K562 (cell line): ENCODE results near the gene MRPL44. TPM values are rescaled to one million over a fixed set of nuclear protein-coding genes. Genes with fewer than 3 reads are reported as not detected.

Experiments used
- ARID2 ChIP-seq: fragments of 450-650 bp; IDR thresholded peaks from 2 replicates; pipeline ENCODE4 v1.6.1; 2017; ENCODE audit warnings: antibody characterized with exemption, mild to moderate bottlenecking
- EHMT2 ChIP-seq: fragments of 450-650 bp; IDR thresholded peaks from 2 replicates; pipeline ENCODE4 v1.6.1; 2018; ENCODE audit warnings: antibody characterized with exemption
- MED1 ChIP-seq: sonication (generic); formaldehyde crosslinking; IDR thresholded peaks from 2 replicates; pipeline ENCODE4 v1.8.1; 2023; ENCODE audit warnings: missing genetic modification reagents, borderline replicate concordance
- MEIS2 ChIP-seq: fragments of 450-650 bp; IDR thresholded peaks from 2 replicates; pipeline ENCODE4 v1.6.1; 2014; ENCODE audit warnings: mild to moderate bottlenecking; ENCODE audit not compliant: partially characterized antibody
- MXI1 ChIP-seq: IDR thresholded peaks from 2 replicates; pipeline ENCODE4 v1.6.1; 2011; ENCODE audit warnings: low read depth, mild to moderate bottlenecking, improper control_type of control experiment, low read length
- NBN ChIP-seq: fragments of 450-650 bp; IDR thresholded peaks from 2 replicates; pipeline ENCODE4 v1.6.1; 2016; ENCODE audit warnings: low read depth, mild to moderate bottlenecking
- SRF ChIP-seq, 2 experiments: fragments of 250-450, 450-650 bp in 1 of 2; sonication (Bioruptor Pico) in 1 of 2; sonication (generic) in 1 of 2; formaldehyde crosslinking; IDR thresholded peaks; 2 replicates each; pipeline versions ENCODE4 v1.5.0 to v1.5.1; 2020 to 2022; ENCODE audit warnings: mild to moderate bottlenecking in 1 of 2, missing genetic modification reagents in 1 of 2
- SRSF3 ChIP-seq: fragments of 200-400 bp; formaldehyde crosslinking; IDR thresholded peaks from 2 replicates; pipeline ENCODE4 v1.6.1; 2016; ENCODE audit warnings: mild to moderate bottlenecking, low read length, moderate library complexity; ENCODE audit not compliant: insufficient read depth
- TRIM28 ChIP-seq: fragments of 450-650 bp; IDR thresholded peaks from 2 replicates; pipeline ENCODE4 v1.6.1; 2017
- XRCC3 ChIP-seq: fragments of 450-650 bp; IDR thresholded peaks from 2 replicates; pipeline ENCODE4 v1.6.1; 2017; ENCODE audit warnings: mild to moderate bottlenecking, moderate library complexity
- ZC3H8 ChIP-seq: fragments of 450-650 bp; IDR thresholded peaks from 2 replicates; pipeline ENCODE4 v1.6.1; 2017
- ZNF311 ChIP-seq: fragments of 250-450 bp; sonication (Bioruptor Pico); IDR thresholded peaks from 2 replicates; pipeline ENCODE4 v1.4.0; 2020; ENCODE audit warnings: mild to moderate bottlenecking, moderate library complexity
- polyA plus RNA-seq, 8 experiments: library from polyadenylated mRNA; depleted of rRNA in 4 of 8; stranded (reverse) in 5 of 8; unstranded in 3 of 8; fragments of >200 nt; fragmentation: Nextera tagmentation in 2 of 8; fragmentation: Illumina TruSeq in 1 of 8; extraction: Ambion mirVana in 2 of 8; extraction: Trizol in 1 of 8; gene quantifications; 2 replicates each; pipeline versions ENCODE4 v1.2.1 to v1.2.3, GENCODE V29; 2011 to 2014; ENCODE audit warnings: inconsistent platforms in 1 of 8, missing spikeins in 1 of 8
- total RNA-seq, 7 experiments: library from RNA; depleted of rRNA in 6 of 7; stranded (reverse); fragments of >200 nt in 6 of 7; fragmentation: Illumina TruSeq in 2 of 7; extraction: Trizol in 2 of 7; gene quantifications; 2 replicates each; pipeline versions ENCODE4 v1.2.1 to v1.2.3, GENCODE V29; 2011 to 2021; ENCODE audit warnings: low replicate concordance in 1 of 7
- TF ChIP-seq, protein P1 (sequence below): fragments of 450-650 bp; formaldehyde crosslinking; conservative IDR thresholded peaks from 2 replicates; pipeline ENCODE4 v1.4.0; 2022; ENCODE audit warnings: mild to moderate bottlenecking, missing genetic modification characterization
- TF ChIP-seq, protein P2 (sequence below), 2 experiments: fragments of 450-650 bp in 1 of 2; sonication (generic) in 1 of 2; formaldehyde crosslinking; conservative IDR thresholded peaks; 2 replicates each; pipeline versions ENCODE4 v1.4.0 to v1.8.1; 2020 to 2022; ENCODE audit warnings: mild to moderate bottlenecking in 1 of 2, missing genetic modification reagents in 1 of 2
- TF ChIP-seq, protein P3 (sequence below): sonication (generic); formaldehyde crosslinking; IDR thresholded peaks from 2 replicates; pipeline ENCODE4 v1.8.0; 2023; ENCODE audit warnings: missing genetic modification reagents, mild to moderate bottlenecking, borderline replicate concordance
- TF ChIP-seq, protein P4 (sequence below): fragments of 450-650 bp; IDR thresholded peaks from 2 replicates; pipeline ENCODE4 v1.6.1; 2016; ENCODE audit warnings: borderline replicate concordance
- TF ChIP-seq, protein P5 (sequence below): fragments of 250-450 bp; sonication (Bioruptor Pico); IDR thresholded peaks from 2 replicates; pipeline ENCODE4 v1.4.0; 2020; ENCODE audit warnings: mild to moderate bottlenecking
- TF ChIP-seq, protein P6 (sequence below): sonication (generic); formaldehyde crosslinking; IDR thresholded peaks from 2 replicates; pipeline ENCODE4 v1.9.0; 2022; ENCODE audit warnings: mild to moderate bottlenecking, missing genetic modification reagents

MRPL44 gene
- total and polyA plus RNA-seq, 9 of the 15 experiments (the other 6 are each of a cell fraction or from before 2014, with no cell fraction given), result 10.4 to 26.0 (median 20.2) TPM

DNA sequence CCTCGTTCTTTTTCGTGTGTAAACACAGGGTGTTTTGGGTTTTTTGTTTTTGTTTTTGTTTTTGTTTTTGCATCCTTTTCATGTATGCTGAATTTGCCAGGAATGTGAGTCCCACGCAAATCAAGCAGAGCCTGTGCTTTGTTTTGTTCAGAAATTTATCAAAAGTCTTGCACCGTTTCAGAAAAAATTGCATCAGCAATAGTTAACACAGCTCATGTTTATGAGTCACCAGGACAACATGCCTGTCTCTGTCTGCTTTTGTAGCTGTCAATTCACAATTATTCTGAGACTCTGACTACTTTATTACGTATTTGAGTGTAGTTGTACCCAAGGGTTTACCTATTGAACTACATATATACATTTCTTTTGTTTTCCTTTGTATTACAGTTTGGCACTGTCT lies 38.3 kb downstream of the MRPL44 start (continued):
- TF ChIP-seq SRSF3 (no peak), MED1 (CRISPR knock-in tag) (no peak), SRF (CRISPR knock-in tag; IDR thresholded peaks at IDR 0.05) (no peak), ZNF311 (CRISPR knock-in tag) (no peak), ARID2 (no peak), ZC3H8 (no peak), MXI1 (no peak), TRIM28 (peak; percentile 70; the same call in 1 of the 2 replicates), EHMT2 (no peak), XRCC3 (no peak), NBN (peak; percentile 60; the same call in 1 of the 2 replicates), MEIS2 (peak; percentile 23)
- TF ChIP-seq, protein P1, sequence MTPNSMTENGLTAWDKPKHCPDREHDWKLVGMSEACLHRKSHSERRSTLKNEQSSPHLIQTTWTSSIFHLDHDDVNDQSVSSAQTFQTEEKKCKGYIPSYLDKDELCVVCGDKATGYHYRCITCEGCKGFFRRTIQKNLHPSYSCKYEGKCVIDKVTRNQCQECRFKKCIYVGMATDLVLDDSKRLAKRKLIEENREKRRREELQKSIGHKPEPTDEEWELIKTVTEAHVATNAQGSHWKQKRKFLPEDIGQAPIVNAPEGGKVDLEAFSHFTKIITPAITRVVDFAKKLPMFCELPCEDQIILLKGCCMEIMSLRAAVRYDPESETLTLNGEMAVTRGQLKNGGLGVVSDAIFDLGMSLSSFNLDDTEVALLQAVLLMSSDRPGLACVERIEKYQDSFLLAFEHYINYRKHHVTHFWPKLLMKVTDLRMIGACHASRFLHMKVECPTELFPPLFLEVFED (CRISPR knock-in tag), result no peak
- TF ChIP-seq, protein P2, sequence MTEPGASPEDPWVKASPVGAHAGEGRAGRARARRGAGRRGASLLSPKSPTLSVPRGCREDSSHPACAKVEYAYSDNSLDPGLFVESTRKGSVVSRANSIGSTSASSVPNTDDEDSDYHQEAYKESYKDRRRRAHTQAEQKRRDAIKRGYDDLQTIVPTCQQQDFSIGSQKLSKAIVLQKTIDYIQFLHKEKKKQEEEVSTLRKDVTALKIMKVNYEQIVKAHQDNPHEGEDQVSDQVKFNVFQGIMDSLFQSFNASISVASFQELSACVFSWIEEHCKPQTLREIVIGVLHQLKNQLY (CRISPR knock-in tag; conservative IDR thresholded peaks at IDR 0.05), result no peak
- TF ChIP-seq, protein P3, sequence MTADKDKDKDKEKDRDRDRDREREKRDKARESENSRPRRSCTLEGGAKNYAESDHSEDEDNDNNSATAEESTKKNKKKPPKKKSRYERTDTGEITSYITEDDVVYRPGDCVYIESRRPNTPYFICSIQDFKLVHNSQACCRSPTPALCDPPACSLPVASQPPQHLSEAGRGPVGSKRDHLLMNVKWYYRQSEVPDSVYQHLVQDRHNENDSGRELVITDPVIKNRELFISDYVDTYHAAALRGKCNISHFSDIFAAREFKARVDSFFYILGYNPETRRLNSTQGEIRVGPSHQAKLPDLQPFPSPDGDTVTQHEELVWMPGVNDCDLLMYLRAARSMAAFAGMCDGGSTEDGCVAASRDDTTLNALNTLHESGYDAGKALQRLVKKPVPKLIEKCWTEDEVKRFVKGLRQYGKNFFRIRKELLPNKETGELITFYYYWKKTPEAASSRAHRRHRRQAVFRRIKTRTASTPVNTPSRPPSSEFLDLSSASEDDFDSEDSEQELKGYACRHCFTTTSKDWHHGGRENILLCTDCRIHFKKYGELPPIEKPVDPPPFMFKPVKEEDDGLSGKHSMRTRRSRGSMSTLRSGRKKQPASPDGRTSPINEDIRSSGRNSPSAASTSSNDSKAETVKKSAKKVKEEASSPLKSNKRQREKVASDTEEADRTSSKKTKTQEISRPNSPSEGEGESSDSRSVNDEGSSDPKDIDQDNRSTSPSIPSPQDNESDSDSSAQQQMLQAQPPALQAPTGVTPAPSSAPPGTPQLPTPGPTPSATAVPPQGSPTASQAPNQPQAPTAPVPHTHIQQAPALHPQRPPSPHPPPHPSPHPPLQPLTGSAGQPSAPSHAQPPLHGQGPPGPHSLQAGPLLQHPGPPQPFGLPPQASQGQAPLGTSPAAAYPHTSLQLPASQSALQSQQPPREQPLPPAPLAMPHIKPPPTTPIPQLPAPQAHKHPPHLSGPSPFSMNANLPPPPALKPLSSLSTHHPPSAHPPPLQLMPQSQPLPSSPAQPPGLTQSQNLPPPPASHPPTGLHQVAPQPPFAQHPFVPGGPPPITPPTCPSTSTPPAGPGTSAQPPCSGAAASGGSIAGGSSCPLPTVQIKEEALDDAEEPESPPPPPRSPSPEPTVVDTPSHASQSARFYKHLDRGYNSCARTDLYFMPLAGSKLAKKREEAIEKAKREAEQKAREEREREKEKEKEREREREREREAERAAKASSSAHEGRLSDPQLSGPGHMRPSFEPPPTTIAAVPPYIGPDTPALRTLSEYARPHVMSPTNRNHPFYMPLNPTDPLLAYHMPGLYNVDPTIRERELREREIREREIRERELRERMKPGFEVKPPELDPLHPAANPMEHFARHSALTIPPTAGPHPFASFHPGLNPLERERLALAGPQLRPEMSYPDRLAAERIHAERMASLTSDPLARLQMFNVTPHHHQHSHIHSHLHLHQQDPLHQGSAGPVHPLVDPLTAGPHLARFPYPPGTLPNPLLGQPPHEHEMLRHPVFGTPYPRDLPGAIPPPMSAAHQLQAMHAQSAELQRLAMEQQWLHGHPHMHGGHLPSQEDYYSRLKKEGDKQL (CRISPR knock-in tag), result no peak
- TF ChIP-seq, protein P4, sequence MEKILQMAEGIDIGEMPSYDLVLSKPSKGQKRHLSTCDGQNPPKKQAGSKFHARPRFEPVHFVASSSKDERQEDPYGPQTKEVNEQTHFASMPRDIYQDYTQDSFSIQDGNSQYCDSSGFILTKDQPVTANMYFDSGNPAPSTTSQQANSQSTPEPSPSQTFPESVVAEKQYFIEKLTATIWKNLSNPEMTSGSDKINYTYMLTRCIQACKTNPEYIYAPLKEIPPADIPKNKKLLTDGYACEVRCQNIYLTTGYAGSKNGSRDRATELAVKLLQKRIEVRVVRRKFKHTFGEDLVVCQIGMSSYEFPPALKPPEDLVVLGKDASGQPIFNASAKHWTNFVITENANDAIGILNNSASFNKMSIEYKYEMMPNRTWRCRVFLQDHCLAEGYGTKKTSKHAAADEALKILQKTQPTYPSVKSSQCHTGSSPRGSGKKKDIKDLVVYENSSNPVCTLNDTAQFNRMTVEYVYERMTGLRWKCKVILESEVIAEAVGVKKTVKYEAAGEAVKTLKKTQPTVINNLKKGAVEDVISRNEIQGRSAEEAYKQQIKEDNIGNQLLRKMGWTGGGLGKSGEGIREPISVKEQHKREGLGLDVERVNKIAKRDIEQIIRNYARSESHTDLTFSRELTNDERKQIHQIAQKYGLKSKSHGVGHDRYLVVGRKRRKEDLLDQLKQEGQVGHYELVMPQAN, result no peak
- TF ChIP-seq, protein P5, sequence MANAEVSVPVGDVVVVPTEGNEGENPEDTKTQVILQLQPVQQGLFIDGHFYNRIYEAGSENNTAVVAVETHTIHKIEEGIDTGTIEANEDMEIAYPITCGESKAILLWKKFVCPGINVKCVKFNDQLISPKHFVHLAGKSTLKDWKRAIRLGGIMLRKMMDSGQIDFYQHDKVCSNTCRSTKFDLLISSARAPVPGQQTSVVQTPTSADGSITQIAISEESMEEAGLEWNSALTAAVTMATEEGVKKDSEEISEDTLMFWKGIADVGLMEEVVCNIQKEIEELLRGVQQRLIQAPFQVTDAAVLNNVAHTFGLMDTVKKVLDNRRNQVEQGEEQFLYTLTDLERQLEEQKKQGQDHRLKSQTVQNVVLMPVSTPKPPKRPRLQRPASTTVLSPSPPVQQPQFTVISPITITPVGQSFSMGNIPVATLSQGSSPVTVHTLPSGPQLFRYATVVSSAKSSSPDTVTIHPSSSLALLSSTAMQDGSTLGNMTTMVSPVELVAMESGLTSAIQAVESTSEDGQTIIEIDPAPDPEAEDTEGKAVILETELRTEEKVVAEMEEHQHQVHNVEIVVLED, result no peak
- TF ChIP-seq, protein P6, sequence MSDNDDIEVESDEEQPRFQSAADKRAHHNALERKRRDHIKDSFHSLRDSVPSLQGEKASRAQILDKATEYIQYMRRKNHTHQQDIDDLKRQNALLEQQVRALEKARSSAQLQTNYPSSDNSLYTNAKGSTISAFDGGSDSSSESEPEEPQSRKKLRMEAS (CRISPR knock-in tag), result no peak
